GM06990 (cell line): ENCODE results near the gene TMEM209.

ENCODE experiments used
- DNase-seq: peaks from one replicate; pipeline ENCODE4 v3.0.0-alpha.2; 2011; ENCODE audit not compliant: insufficient read length; ENCODE audit errors: extremely low read depth
- H3K27me3 ChIP-seq: replicated peaks from 2 replicates; pipeline ENCODE4 v1.6.0; 2011; ENCODE audit warnings: low read length; ENCODE audit not compliant: control insufficient read depth, insufficient read depth
- H3K36me3 ChIP-seq: 2 replicates; pipeline ENCODE4 v1.5.1; 2011; ENCODE audit warnings: low read length; ENCODE audit not compliant: control insufficient read depth, insufficient read depth
- H3K4me3 ChIP-seq: replicated peaks from 2 replicates; pipeline ENCODE4 v1.5.1; 2011; ENCODE audit warnings: low read depth, mild to moderate bottlenecking, control low read depth, low read length
- TF ChIP-seq, protein P1 (sequence below): IDR thresholded peaks from 2 replicates; pipeline ENCODE4 v1.5.1; 2011; ENCODE audit warnings: low read length, control low read depth, mild to moderate bottlenecking, inconsistent platforms; ENCODE audit not compliant: insufficient read depth, poor library complexity, severe bottlenecking

TMEM209 gene

GRCh38 chr7:130174237-130174959 lies 30.8 kb downstream of the TMEM209 start:
- Histone ChIP-seq H3K27me3 (no peaks in the 10 kb centered on the region), H3K36me3 (peaks cover 4% of the 10 kb centered on the region), H3K4me3 (no peak overlapping the region)
- TF ChIP-seq, protein P1, sequence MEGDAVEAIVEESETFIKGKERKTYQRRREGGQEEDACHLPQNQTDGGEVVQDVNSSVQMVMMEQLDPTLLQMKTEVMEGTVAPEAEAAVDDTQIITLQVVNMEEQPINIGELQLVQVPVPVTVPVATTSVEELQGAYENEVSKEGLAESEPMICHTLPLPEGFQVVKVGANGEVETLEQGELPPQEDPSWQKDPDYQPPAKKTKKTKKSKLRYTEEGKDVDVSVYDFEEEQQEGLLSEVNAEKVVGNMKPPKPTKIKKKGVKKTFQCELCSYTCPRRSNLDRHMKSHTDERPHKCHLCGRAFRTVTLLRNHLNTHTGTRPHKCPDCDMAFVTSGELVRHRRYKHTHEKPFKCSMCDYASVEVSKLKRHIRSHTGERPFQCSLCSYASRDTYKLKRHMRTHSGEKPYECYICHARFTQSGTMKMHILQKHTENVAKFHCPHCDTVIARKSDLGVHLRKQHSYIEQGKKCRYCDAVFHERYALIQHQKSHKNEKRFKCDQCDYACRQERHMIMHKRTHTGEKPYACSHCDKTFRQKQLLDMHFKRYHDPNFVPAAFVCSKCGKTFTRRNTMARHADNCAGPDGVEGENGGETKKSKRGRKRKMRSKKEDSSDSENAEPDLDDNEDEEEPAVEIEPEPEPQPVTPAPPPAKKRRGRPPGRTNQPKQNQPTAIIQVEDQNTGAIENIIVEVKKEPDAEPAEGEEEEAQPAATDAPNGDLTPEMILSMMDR, result no peak
- no peak for DNase-seq

GRCh38 chr7:130162196-130162595 lies 43.0 kb downstream of the TMEM209 start:
- no peak overlapping the region for H3K4me3 ChIP-seq
- no peak for DNase-seq
- H3K36me3 ChIP-seq, result peaks cover 10% of the 10 kb centered on the region
- TF ChIP-seq, protein P1, result no peak
- no peaks in the 10 kb centered on the region for H3K27me3 ChIP-seq

DNA sequence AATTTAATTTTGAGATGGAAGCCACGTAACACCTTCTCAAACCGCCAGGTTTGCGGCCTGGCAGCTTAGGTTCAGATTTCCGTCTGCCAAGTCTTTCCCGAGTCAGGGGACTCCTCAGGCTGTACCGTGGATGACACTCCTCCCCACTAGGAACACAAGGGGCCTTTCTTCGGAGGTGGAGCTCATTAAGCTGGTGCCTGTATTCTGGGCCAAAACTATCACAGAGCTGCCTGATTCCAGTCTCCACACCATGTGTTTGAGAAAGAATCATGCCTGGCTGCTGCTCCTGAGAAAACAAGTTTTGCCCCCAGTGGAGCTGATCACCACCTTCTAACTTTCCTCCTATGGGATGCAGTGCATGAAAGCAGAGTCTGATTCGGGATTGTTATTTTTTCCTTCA lies 44.8 kb downstream of the TMEM209 start:
- no peak for DNase-seq
- Histone ChIP-seq H3K4me3 (no peak overlapping the region), H3K36me3 (peaks cover 10% of the 10 kb centered on the region)

GRCh38 chr7:130160023-130160422 lies 45.2 kb downstream of the TMEM209 start:
- TF ChIP-seq, protein P1, result no peak
- Histone ChIP-seq H3K4me3 (no peak overlapping the region), H3K36me3 (peaks cover 10% of the 10 kb centered on the region), H3K27me3 (no peaks in the 10 kb centered on the region)
- no peak for DNase-seq

More for the DNA sequence above, 44.8 kb downstream of the TMEM209 start:
- H3K27me3 ChIP-seq, result no peaks in the 10 kb centered on the region
- TF ChIP-seq, protein P1, result no peak

GRCh38 chr7:130157700-130158099 lies 47.5 kb downstream of the TMEM209 start:
- H3K4me3 ChIP-seq, result no peak overlapping the region
- H3K36me3 ChIP-seq, result peaks cover 6% of the 10 kb centered on the region
- no peaks in the 10 kb centered on the region for H3K27me3 ChIP-seq
- no peak for DNase-seq
- TF ChIP-seq, protein P1, result no peak
